Trophoblast cell (in vitro differentiated cells and primary cell): ENCODE results near the gene CCKAR. TPM values are rescaled to one million over a fixed set of nuclear protein-coding genes. Genes with fewer than 3 reads are reported as not detected.

ENCODE experiments used
- DNase-seq, 2 donors: peaks; one replicate each; pipeline ENCODE4 v3.0.0-alpha.2; 2016
- H2AFZ ChIP-seq: 2 replicates; pipeline ENCODE4 v1.6.1; 2013; ENCODE audit warnings: low read length, moderate library complexity, mild to moderate bottlenecking; ENCODE audit not compliant: insufficient read depth, poor library complexity
- H2AK5ac ChIP-seq: 2 replicates; pipeline ENCODE4 v1.6.1; 2013; ENCODE audit warnings: mild to moderate bottlenecking, low read length
- H2BK120ac ChIP-seq: 2 replicates; pipeline ENCODE4 v1.6.1; 2013; ENCODE audit warnings: low read length, mild to moderate bottlenecking, moderate library complexity; ENCODE audit not compliant: insufficient read depth, poor library complexity
- H2BK12ac ChIP-seq: 2 replicates; pipeline ENCODE4 v1.6.1; 2013; ENCODE audit warnings: mild to moderate bottlenecking, low read length, moderate library complexity
- H2BK5ac ChIP-seq: 2 replicates; pipeline ENCODE4 v1.6.1; 2013; ENCODE audit warnings: low read length, low read depth, moderate library complexity, mild to moderate bottlenecking; ENCODE audit not compliant: poor library complexity
- H3K14ac ChIP-seq: 2 replicates; pipeline ENCODE4 v1.6.1; 2013; ENCODE audit warnings: mild to moderate bottlenecking, low read length
- H3K18ac ChIP-seq: 2 replicates; pipeline ENCODE4 v1.6.1; 2013; ENCODE audit warnings: mild to moderate bottlenecking, low read length
- H3K23ac ChIP-seq: 2 replicates; pipeline ENCODE4 v1.6.1; 2013; ENCODE audit warnings: low read length
- H3K27ac ChIP-seq: 2 replicates; pipeline ENCODE4 v1.5.1; 2013; ENCODE audit warnings: low read depth, mild to moderate bottlenecking, inconsistent platforms, low read length, moderate library complexity
- H3K27me3 ChIP-seq: 2 replicates; pipeline ENCODE4 v1.6.1; 2013; ENCODE audit warnings: inconsistent platforms, mild to moderate bottlenecking, low read length, moderate library complexity; ENCODE audit not compliant: insufficient read depth
- H3K36me3 ChIP-seq, 2 experiments: 1 replicate in 1 of 2; 2 replicates in 1 of 2; pipeline ENCODE4 v1.6.1; 2013; ENCODE audit warnings: low read length in 2 of 2, mild to moderate bottlenecking in 2 of 2, moderate library complexity in 1 of 2; ENCODE audit not compliant: insufficient read depth in 2 of 2, control insufficient read depth in 1 of 2
- H3K4ac ChIP-seq: 2 replicates; pipeline ENCODE4 v1.6.1; 2013; ENCODE audit warnings: low read depth, mild to moderate bottlenecking, low read length, moderate library complexity
- H3K4me1 ChIP-seq, 2 experiments: 1 replicate in 1 of 2; 2 replicates in 1 of 2; pipeline ENCODE4 v1.6.1; 2013; ENCODE audit warnings: low read length in 2 of 2, mild to moderate bottlenecking in 2 of 2, moderate library complexity in 1 of 2; ENCODE audit not compliant: insufficient read depth in 2 of 2, control insufficient read depth in 1 of 2
- H3K4me2 ChIP-seq: 2 replicates; pipeline ENCODE4 v1.6.1; 2013; ENCODE audit warnings: inconsistent platforms, mild to moderate bottlenecking, low read length, moderate library complexity
- H3K4me3 ChIP-seq: 2 replicates; pipeline ENCODE4 v1.5.1; 2013; ENCODE audit warnings: mild to moderate bottlenecking, low read depth, low read length, inconsistent platforms
- H3K79me1 ChIP-seq: one replicate; pipeline ENCODE4 v1.6.1; 2013; ENCODE audit warnings: low read length
- H3K79me2 ChIP-seq: 2 replicates; pipeline ENCODE4 v1.6.1; 2013; ENCODE audit warnings: low read length, mild to moderate bottlenecking; ENCODE audit not compliant: control insufficient read depth, insufficient read depth, poor library complexity
- H3K9ac ChIP-seq: 2 replicates; pipeline ENCODE4 v1.6.1; 2013; ENCODE audit warnings: mild to moderate bottlenecking, low read length
- H3K9me3 ChIP-seq: 2 replicates; pipeline ENCODE4 v1.6.1; 2013; ENCODE audit warnings: low read depth, mild to moderate bottlenecking, control low read depth, inconsistent platforms, low read length; ENCODE audit not compliant: insufficient read depth
- H4K12ac ChIP-seq: 2 replicates; pipeline ENCODE4 v1.6.1; 2013; ENCODE audit warnings: low read depth, mild to moderate bottlenecking, low read length, moderate library complexity
- H4K8ac ChIP-seq: 2 replicates; pipeline ENCODE4 v1.6.1; 2013; ENCODE audit warnings: low read depth, mild to moderate bottlenecking, low read length, moderate library complexity
- H4K91ac ChIP-seq: one replicate; pipeline ENCODE4 v1.6.1; 2013; ENCODE audit warnings: low read depth, mild to moderate bottlenecking, low read length, moderate library complexity
- WGBS: extraction: QIAGEN DNeasy Blood & Tissue Kit; methylation state at CpG from one replicate; pipeline ENCODE4 v1.1.7; 2013; ENCODE audit warnings: missing lambda C conversion rate; ENCODE audit not compliant: insufficient read length, insufficient coverage; ENCODE audit errors: extremely low coverage; 5-methylcytosine and 5-hydroxymethylcytosine counted together
- polyA plus RNA-seq: library from polyadenylated mRNA; stranded (reverse); fragments of 200-250 nt; gene quantifications from 2 replicates; pipeline ENCODE4 v1.2.3, GENCODE V29; 2013

CCKAR gene
- polyA plus RNA-seq = not detected in 2 replicates

GRCh38 chr4:26490111-26490959 lies at the start of gene CCKAR:
TSS of gene CCKAR (minus strand) at chr4:26490484. CDS start at chr4:26490267, 217 bp downstream.
- H3K23ac ChIP-seq = no peak within 1 kb of the TSS
- no peaks in the 10 kb centered on the region for H3K9me3 ChIP-seq
- H3K4me2 ChIP-seq = no peak within 1 kb of the TSS
- H2BK12ac ChIP-seq = no peak within 1 kb of the TSS
- H2AFZ ChIP-seq = no peak within 1 kb of the TSS
- no peak within 1 kb of the TSS for H3K27ac ChIP-seq
- no peaks in the 10 kb centered on the region for H3K79me2 ChIP-seq
- H3K79me1 ChIP-seq = no peaks in the 10 kb centered on the region
- H2AK5ac ChIP-seq = no peak within 1 kb of the TSS
- no peak within 1 kb of the TSS for H2BK120ac ChIP-seq
- H4K8ac ChIP-seq = no peak within 1 kb of the TSS
- no peaks in the 10 kb centered on the region for H3K36me3 ChIP-seq
- H4K12ac ChIP-seq = no peak within 1 kb of the TSS
- H3K14ac ChIP-seq = no peak within 1 kb of the TSS
- no peak within 1 kb of the TSS for H3K4ac ChIP-seq
- WGBS = no CpG with 5 or more reads among the region's 24 CpGs
- H3K4me1 ChIP-seq = no peaks in the 10 kb centered on the region
- no peak within 1 kb of the TSS for H2BK5ac ChIP-seq
- H3K4me3 ChIP-seq = no peak within 1 kb of the TSS
- DNase-seq = no peak
- no peaks in the 10 kb centered on the region for H3K27me3 ChIP-seq
- H3K18ac ChIP-seq = no peak within 1 kb of the TSS
- H3K9ac ChIP-seq = no peak within 1 kb of the TSS
- H4K91ac ChIP-seq = no peak within 1 kb of the TSS

GRCh38 chr4:26533685-26534084 lies 43.4 kb upstream of the CCKAR start:
- H2AK5ac ChIP-seq = no peak overlapping the region
- no peak overlapping the region for H2BK120ac ChIP-seq
- H3K4ac ChIP-seq = no peak overlapping the region
- peaks cover 1% of the 10 kb centered on the region for H3K9me3 ChIP-seq
- no peak overlapping the region for H3K4me3 ChIP-seq
- no peak overlapping the region for H4K12ac ChIP-seq
- H4K91ac ChIP-seq = no peak overlapping the region
- no peak overlapping the region for H3K23ac ChIP-seq
- H3K14ac ChIP-seq = no peak overlapping the region
- no peak overlapping the region for H3K27ac ChIP-seq
- H4K8ac ChIP-seq = no peak overlapping the region
- no peak overlapping the region for H3K4me2 ChIP-seq
- H3K18ac ChIP-seq = no peak overlapping the region
- no peaks in the 10 kb centered on the region for H3K4me1 ChIP-seq
- H3K27me3 ChIP-seq = no peaks in the 10 kb centered on the region
- H3K79me2 ChIP-seq = no peaks in the 10 kb centered on the region
- H2AFZ ChIP-seq = no peak overlapping the region
- no peak for DNase-seq
- H3K9ac ChIP-seq = no peak overlapping the region
- H3K36me3 ChIP-seq = no peaks in the 10 kb centered on the region
- no CpG with 5 or more reads among the region's 2 CpGs for WGBS
- H3K79me1 ChIP-seq = no peaks in the 10 kb centered on the region
- H2BK12ac ChIP-seq = no peak overlapping the region
- no peak overlapping the region for H2BK5ac ChIP-seq

GRCh38 chr4:26531491-26532116 lies 41.3 kb upstream of the CCKAR start:
- no peak overlapping the region for H2BK12ac ChIP-seq
- H4K12ac ChIP-seq = no peak overlapping the region
- no peak overlapping the region for H2AFZ ChIP-seq
- H3K4me1 ChIP-seq = no peaks in the 10 kb centered on the region
- no peak overlapping the region for H2AK5ac ChIP-seq
- no peak overlapping the region for H2BK120ac ChIP-seq
- WGBS = no CpG with 5 or more reads among the region's 5 CpGs
- no peaks in the 10 kb centered on the region for H3K36me3 ChIP-seq
- H3K4ac ChIP-seq = no peak overlapping the region
- no peak overlapping the region for H3K14ac ChIP-seq
- no peak overlapping the region for H3K18ac ChIP-seq
- H3K79me1 ChIP-seq = no peaks in the 10 kb centered on the region
- no peak overlapping the region for H4K91ac ChIP-seq
- H3K9me3 ChIP-seq = peaks cover 1% of the 10 kb centered on the region
- H2BK5ac ChIP-seq = no peak overlapping the region
- H4K8ac ChIP-seq = no peak overlapping the region
- DNase-seq = no peak
- H3K27me3 ChIP-seq = no peaks in the 10 kb centered on the region
- no peak overlapping the region for H3K23ac ChIP-seq
- H3K4me2 ChIP-seq = no peak overlapping the region
- no peaks in the 10 kb centered on the region for H3K79me2 ChIP-seq
- H3K27ac ChIP-seq = no peak overlapping the region
- no peak overlapping the region for H3K4me3 ChIP-seq
- H3K9ac ChIP-seq = no peak overlapping the region

GRCh38 chr4:26530099-26530498 lies 39.8 kb upstream of the CCKAR start:
- no peak overlapping the region for H2BK5ac ChIP-seq
- H3K9me3 ChIP-seq = peaks cover 1% of the 10 kb centered on the region
- no peak overlapping the region for H4K8ac ChIP-seq
- no peak overlapping the region for H3K23ac ChIP-seq
- H3K79me2 ChIP-seq = no peaks in the 10 kb centered on the region
- no peak overlapping the region for H3K14ac ChIP-seq
- H3K27me3 ChIP-seq = no peaks in the 10 kb centered on the region
- no peak overlapping the region for H4K12ac ChIP-seq
- H3K36me3 ChIP-seq = no peaks in the 10 kb centered on the region
- no peak overlapping the region for H3K4ac ChIP-seq
- no peak for DNase-seq
- WGBS = no CpG with 5 or more reads among the region's 5 CpGs
- H2BK120ac ChIP-seq = no peak overlapping the region
- H3K27ac ChIP-seq = no peak overlapping the region
- H3K9ac ChIP-seq = no peak overlapping the region
- H2BK12ac ChIP-seq = no peak overlapping the region
- no peak overlapping the region for H2AFZ ChIP-seq
- H3K18ac ChIP-seq = no peak overlapping the region
- H4K91ac ChIP-seq = no peak overlapping the region
- no peak overlapping the region for H3K4me2 ChIP-seq
- no peak overlapping the region for H3K4me3 ChIP-seq
- peaks cover 0 to 1% of the 10 kb centered on the region in 2 experiments for H3K4me1 ChIP-seq
- no peak overlapping the region for H2AK5ac ChIP-seq
- H3K79me1 ChIP-seq = no peaks in the 10 kb centered on the region
